NCI-H510A (cell line): Measurements from ENCODE around the gene CCDC191.
A peak's percentile ranks its signal among the peaks of the same experiment; 100 is the strongest.

Experiments
- DNase-seq: peaks from one replicate; lab custom pipeline; 2025; lab: John Stamatoyannopoulos, UW

CCDC191 gene, protein sequence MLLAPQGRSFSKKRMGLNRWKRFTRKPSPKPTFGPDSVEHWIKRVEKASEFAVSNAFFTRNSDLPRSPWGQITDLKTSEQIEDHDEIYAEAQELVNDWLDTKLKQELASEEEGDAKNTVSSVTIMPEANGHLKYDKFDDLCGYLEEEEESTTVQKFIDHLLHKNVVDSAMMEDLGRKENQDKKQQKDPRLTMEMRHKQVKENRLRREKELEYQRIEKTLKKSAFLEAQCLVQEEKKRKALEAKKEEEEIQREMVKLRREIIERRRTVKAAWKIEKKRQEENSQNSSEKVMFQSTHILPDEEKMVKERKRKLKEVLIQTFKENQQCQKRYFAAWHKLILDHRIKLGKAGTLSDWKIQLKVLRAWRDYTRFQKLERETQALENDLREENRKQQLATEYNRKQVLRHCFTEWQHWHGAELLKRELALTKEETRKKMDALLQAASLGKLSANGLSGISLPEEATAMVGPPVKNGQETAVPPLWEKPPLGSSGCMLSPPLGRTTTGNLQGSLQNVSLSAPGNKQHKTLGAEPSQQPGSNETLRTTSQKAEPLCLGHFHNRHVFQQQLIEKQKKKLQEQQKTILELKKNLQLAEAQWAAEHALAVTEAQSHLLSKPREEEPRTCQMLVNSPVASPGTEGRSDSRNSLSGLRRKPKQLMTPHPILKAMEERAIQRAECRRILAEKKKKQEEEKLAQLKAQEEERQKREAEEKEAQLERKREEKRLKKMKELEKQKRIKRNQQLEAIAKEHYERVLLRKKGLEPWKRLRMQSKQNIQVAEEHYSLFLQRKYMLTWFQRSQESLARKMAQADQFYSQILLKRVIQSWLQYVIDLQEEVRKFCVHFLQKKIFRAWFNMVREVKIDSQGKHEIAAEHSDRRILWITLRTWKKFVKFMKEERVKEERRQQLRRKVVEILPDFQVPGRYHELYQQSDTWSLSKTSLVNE

GRCh38 chr3:114056130-114057010 lies at the start of gene CCDC191, which contains the start of gene QTRT2:
TSS of gene CCDC191 (minus strand) at chr3:114056526. CDS start at chr3:114056466, 60 bp downstream.
TSS of gene QTRT2 (plus strand) at chr3:114056737. CDS start at chr3:114065258, 8,521 bp downstream.
- DNase-seq, result peak; percentile 95

DNA sequence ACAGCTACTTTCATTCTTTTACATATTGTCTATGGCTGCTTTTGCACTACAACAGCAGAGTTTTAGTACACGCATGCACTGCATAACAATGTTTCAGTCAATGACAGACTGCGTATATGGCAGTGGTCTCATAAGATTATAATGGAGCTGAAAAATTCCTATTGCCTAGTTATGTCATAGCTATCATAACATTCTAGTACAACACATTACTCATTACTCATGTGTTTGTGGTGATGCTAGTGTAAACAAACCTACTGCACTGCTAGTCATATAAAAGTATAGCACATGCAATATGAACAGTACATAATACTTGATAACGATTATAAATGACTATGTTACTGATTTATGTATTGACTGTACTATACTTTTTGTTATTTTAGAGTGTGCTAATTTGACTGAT lies 48.1 kb upstream of the CCDC191 start:
- DNase-seq, result no peak

GRCh38 chr3:114103858-114104257 lies 47.5 kb upstream of the CCDC191 start:
- no peak for DNase-seq

- no peak for DNase-seq
Measured at GRCh38 chr3:114103181-114103580, 46.9 kb upstream of the CCDC191 start.

DNA sequence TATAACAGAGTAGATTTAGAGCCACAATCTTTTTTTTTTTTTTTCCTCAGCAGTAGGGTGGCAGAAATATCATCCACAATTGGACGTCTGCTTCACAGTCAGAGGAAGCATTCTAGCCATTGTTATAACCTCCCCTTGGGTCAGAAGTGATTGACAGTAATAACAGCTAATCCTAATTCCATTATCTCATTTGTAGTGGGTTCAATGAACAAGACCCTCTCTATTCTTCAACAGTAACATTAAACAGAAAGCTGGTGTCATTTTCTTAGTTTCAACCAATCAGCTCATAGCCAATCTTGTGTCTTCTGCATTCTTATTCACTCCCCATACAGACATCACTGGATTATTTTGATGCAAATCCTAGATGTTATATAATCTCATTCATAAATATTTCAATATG lies 44.8 kb upstream of the CCDC191 start:
- no peak for DNase-seq

GRCh38 chr3:114095796-114096195 lies 39.5 kb upstream of the CCDC191 start:
- DNase-seq, result no peak

DNA sequence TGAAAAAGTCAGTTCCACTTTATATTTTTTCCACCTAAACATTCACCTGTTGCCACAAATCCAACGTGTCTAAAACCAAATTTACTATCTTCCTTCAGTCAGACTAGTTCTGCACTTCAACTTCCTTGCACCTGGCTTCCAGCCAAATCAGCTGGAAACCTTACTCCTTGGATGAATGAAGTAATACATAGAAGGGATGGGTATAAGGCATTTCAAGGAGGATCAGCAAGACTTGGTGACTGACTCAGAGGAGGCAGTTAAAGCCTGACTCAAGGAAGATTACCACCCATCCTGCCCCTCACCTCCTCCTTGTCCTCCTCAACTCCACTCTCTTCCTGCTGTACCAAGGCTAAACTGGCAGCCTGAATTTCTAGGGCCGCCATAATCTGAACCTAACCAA lies 37.3 kb upstream of the CCDC191 start:
- no peak for DNase-seq

DNA sequence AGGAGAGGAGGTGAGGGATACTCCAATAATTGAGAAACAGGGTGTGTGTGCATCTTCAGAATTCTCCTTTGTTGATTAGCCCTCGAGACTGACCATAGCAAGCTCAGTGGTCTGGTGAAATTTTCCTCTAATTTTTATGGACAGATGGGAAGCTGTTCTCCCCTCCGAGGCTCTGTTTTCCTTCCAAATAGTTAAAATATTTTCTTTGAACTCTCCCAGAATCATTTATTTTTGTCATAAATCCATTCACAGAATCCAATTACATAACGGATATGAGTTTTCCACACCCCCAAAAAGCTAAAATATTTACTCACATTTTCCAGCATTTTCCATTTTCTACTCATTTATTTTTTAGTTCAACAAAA lies 36.7 kb upstream of the CCDC191 start:
- no peak for DNase-seq

- no peak for DNase-seq
Measured at GRCh38 chr3:114092151-114093015, 36.1 kb upstream of the CCDC191 start.

DNA sequence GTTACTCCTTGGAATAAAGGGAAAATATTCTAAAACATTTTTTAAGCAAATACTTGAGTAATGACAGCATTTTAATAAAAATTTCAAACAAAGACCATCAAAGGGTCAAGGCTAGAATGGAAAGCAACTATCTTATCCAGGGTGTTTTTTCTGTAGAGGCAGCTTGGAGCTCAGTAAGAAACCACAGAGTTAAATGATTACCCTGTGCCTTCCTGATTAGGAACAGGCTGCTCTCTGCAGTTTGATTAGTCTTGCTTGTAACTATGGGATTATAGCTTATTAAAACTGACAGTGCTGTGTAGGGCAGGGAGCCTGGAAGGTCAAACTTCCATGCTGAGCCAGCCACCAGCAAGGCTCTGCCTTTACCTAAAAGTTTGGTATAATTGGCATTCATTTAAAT lies 33.3 kb upstream of the CCDC191 start:
- no peak for DNase-seq

- no peak for DNase-seq
Measured at GRCh38 chr3:114086356-114086755, 30.0 kb upstream of the CCDC191 start.

GRCh38 chr3:114083112-114083511 lies 26.8 kb upstream of the CCDC191 start:
- DNase-seq, result no peak

GRCh38 chr3:114081037-114081436 lies 24.7 kb upstream of the CCDC191 start:
- no peak for DNase-seq

DNA sequence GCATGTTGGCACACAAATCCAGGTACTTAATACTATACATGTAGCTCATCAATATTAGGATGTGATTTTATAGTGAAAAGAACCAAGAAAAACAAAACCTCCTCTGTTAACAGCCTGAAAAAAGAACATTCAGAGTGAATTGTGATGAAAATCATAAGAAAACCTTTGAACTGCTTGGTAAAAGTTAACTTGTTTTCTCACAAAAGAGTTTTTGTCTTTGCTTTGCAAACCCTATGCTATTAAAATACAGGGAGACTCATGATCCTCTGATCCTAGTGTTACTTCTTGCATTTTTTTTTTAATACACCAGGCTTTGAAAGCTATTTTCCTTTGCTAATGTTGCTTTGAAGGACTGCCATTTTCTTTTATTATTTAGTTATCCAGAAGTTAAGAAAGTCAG lies 23.9 kb upstream of the CCDC191 start:
- no peak for DNase-seq

DNA sequence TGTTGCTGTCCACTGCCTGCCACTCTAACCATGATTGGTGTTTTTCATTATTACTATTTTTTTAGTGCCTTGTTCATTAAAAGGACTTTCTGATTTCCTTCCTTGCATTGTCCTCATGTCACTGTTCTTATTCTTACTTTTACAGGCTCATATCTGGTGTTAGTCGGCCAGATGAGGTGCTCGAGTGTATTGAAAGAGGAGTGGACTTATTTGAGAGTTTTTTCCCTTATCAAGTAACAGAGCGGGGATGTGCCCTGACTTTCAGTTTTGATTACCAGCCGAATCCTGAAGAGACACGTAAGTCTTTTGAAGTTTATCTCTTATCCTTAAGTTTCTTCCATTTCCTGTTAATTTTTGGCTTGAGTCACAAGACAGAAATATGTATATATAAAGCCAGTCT lies 23.4 kb upstream of the CCDC191 start:
- DNase-seq, result no peak

DNA sequence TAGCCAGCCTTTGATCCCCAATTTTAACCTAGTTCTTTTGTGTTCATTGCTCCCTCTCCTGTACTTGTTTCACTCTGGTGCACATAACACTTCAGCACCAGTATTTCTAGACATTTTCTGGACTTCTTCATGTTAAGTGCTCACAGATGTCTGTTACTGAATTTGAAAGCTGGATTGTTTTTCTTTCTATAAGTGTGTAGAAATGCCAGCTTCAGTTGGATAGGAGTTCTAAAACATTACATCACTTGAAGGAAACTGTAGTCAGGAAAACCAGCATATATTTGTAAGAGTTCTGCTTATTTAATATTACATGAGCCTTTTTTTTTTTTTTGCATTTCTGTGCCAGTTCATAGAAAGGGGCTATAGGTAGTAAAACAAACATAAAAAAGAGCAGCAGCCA lies 21.8 kb upstream of the CCDC191 start:
- no peak for DNase-seq

GRCh38 chr3:114076711-114077110 lies 20.4 kb upstream of the CCDC191 start:
- no peak for DNase-seq

DNA sequence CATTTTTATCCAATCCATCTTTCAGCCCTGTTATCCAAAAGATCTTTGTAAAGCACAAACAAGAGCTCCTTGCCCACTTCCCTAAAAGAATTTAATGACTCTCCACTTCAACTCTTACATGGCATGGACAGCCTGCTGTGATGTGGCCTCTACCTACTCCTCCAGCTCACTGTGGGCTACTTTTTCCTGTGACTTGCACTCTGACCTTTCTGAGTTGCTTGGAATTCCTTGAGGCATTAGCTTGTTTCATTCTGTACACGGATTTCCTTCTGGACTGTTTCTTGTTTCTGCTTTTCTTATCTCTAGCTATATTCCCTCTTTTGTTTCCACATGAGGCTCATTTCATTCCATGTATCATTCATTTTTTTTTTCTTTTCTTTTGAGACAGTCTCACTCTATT lies 15.5 kb upstream of the CCDC191 start:
- DNase-seq, result no peak

DNA sequence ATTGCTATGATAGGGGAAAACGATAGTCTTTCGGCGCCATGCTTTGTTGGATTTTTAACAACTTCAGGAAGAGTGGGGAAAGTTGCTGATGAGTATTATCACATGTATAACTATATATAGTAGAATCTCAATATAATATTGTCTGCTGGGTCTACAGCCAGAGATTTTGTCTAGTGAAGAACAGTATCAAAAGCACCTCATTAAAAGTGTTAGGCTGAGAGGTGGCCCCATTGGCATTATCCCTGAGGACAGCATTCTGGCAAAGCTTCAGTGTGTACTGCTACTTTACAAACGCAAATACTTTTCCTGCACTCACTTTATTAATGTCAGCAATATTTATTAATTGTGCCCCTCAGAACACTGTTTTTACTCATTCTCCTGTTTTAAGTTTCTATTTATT lies 12.0 kb upstream of the CCDC191 start:
- DNase-seq, result no peak

- DNase-seq, result no peak
Measured at GRCh38 chr3:114067804-114068203, 11.5 kb upstream of the CCDC191 start.
